Measurements from ENCODE around the gene CYB561. TPM values are rescaled to one million over a fixed set of nuclear protein-coding genes. Genes with fewer than 3 reads are reported as not detected.

Gene CYB561
- total RNA-seq, 1 experiment from 2014 or later: 29.1 TPM

DNA sequence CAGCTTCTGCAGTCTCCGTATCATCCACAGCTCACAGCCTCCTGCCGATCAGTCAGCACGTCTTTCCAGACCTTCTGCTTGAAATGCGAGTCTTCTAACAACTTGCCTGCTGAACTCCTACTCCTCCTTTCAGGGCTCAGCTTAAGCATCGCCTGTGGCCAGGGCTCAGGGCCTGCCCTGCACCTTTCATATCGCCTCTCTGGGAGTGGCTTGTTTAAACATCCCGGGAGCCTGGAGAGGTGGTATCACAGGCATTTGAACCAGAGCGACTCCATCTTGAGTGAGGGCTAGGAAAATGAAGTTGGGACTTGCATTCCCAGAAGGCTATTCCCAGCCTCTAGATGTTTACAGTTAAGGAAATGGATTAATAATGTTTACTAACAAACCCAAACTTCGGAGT is 13.9 kb upstream of the CYB561 start:
- BruUV-seq (replicated peaks): no TSS peak
- POLR2A ChIA-PET (ENCODE audit: low non-redundant PET): interaction anchor here (0.6 kb wide), 1 partner anchor 91 kb away, joined by 9 read pairs; no protein-coding TSS in a partner anchor
- CTCF ChIA-PET: no interaction called here

GRCh38 chr17:63458478-63458877 is 12.4 kb upstream of the CYB561 start:
- H3K4me1 ChIP-seq (ENCODE audit: insufficient read depth, low read length, poor library complexity, severe bottlenecking): peaks cover under 1% of the 10 kb centered on the region
- H3K9me3 ChIP-seq (ENCODE audit: low read depth, low read length, poor library complexity, severe bottlenecking): no peaks in the 10 kb centered on the region
- DNase-seq (ENCODE audit: low spot score): no peak
- intact Hi-C loops (cut with micrococcal nuclease; ENCODE audit: unreplicated experiment): no loop called here
- no peak overlapping the region for H3K27ac ChIP-seq (ENCODE audit: low read depth, low read length, poor library complexity, severe bottlenecking)
- TF ChIP-seq, protein P1, sequence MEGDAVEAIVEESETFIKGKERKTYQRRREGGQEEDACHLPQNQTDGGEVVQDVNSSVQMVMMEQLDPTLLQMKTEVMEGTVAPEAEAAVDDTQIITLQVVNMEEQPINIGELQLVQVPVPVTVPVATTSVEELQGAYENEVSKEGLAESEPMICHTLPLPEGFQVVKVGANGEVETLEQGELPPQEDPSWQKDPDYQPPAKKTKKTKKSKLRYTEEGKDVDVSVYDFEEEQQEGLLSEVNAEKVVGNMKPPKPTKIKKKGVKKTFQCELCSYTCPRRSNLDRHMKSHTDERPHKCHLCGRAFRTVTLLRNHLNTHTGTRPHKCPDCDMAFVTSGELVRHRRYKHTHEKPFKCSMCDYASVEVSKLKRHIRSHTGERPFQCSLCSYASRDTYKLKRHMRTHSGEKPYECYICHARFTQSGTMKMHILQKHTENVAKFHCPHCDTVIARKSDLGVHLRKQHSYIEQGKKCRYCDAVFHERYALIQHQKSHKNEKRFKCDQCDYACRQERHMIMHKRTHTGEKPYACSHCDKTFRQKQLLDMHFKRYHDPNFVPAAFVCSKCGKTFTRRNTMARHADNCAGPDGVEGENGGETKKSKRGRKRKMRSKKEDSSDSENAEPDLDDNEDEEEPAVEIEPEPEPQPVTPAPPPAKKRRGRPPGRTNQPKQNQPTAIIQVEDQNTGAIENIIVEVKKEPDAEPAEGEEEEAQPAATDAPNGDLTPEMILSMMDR (conservative IDR thresholded peaks at IDR 0.05; ENCODE audit: low read depth, low read length): no peak
- no peak for TF ChIP-seq EZH2 (IDR thresholded peaks at IDR 0.05; ENCODE audit: borderline replicate concordance, low read depth, low read length, poor library complexity, severe bottlenecking)
- ChIA-PET CTCF (no interaction called here), POLR2A (ENCODE audit: low non-redundant PET) (no interaction called here)
- BruUV-seq (replicated peaks): no TSS peak
- no peak overlapping the region for H3K4me3 ChIP-seq (ENCODE audit: low read depth, low read length, poor library complexity, severe bottlenecking)
- no peaks in the 10 kb centered on the region for H3K36me3 ChIP-seq (ENCODE audit: insufficient read depth, low read length, poor library complexity, severe bottlenecking)
- H3K27me3 ChIP-seq (replicated peaks; ENCODE audit: insufficient read depth, low read depth, low read length, poor library complexity): no peaks in the 10 kb centered on the region

More for the DNA sequence above, 13.9 kb upstream of the CYB561 start:
- H3K9me3 ChIP-seq (ENCODE audit: low read depth, low read length, poor library complexity, severe bottlenecking): no peaks in the 10 kb centered on the region
- TF ChIP-seq, protein P1 (conservative IDR thresholded peaks at IDR 0.05; ENCODE audit: low read depth, low read length): no peak
- no peak for TF ChIP-seq EZH2 (IDR thresholded peaks at IDR 0.05; ENCODE audit: borderline replicate concordance, low read depth, low read length, poor library complexity, severe bottlenecking)
- no peak overlapping the region for H3K4me3 ChIP-seq (ENCODE audit: low read depth, low read length, poor library complexity, severe bottlenecking)
- H3K4me1 ChIP-seq (ENCODE audit: insufficient read depth, low read length, poor library complexity, severe bottlenecking): peaks cover 3% of the 10 kb centered on the region
- intact Hi-C loops (cut with micrococcal nuclease; ENCODE audit: unreplicated experiment): no loop called here
- no peaks in the 10 kb centered on the region for H3K27me3 ChIP-seq (replicated peaks; ENCODE audit: insufficient read depth, low read depth, low read length, poor library complexity)
- no peak overlapping the region for H3K27ac ChIP-seq (ENCODE audit: low read depth, low read length, poor library complexity, severe bottlenecking)
- no peaks in the 10 kb centered on the region for H3K36me3 ChIP-seq (ENCODE audit: insufficient read depth, low read length, poor library complexity, severe bottlenecking)
- no peak for DNase-seq (ENCODE audit: low spot score)

GRCh38 chr17:63455417-63455816 is 9.3 kb upstream of the CYB561 start:
- intact Hi-C loops (cut with micrococcal nuclease; ENCODE audit: unreplicated experiment): no loop called here
- ChIA-PET POLR2A (ENCODE audit: low non-redundant PET) (no interaction called here), CTCF (no interaction called here)
- no peaks in the 10 kb centered on the region for H3K4me1 ChIP-seq (ENCODE audit: insufficient read depth, low read length, poor library complexity, severe bottlenecking)
- no peak for DNase-seq (ENCODE audit: low spot score)
- no TSS peak for BruUV-seq (replicated peaks)
- no peaks in the 10 kb centered on the region for H3K27me3 ChIP-seq (replicated peaks; ENCODE audit: insufficient read depth, low read depth, low read length, poor library complexity)
- no peak overlapping the region for H3K4me3 ChIP-seq (ENCODE audit: low read depth, low read length, poor library complexity, severe bottlenecking)
- no peaks in the 10 kb centered on the region for H3K9me3 ChIP-seq (ENCODE audit: low read depth, low read length, poor library complexity, severe bottlenecking)
- H3K27ac ChIP-seq (ENCODE audit: low read depth, low read length, poor library complexity, severe bottlenecking): no peak overlapping the region
- H3K36me3 ChIP-seq (ENCODE audit: insufficient read depth, low read length, poor library complexity, severe bottlenecking): no peaks in the 10 kb centered on the region
- no peak for TF ChIP-seq EZH2 (IDR thresholded peaks at IDR 0.05; ENCODE audit: borderline replicate concordance, low read depth, low read length, poor library complexity, severe bottlenecking)
- TF ChIP-seq, protein P1 (conservative IDR thresholded peaks at IDR 0.05; ENCODE audit: low read depth, low read length): no peak

All from A673 (cell line).